ENCODE measurements around the gene UGT1A5. TPM values are rescaled to one million over a fixed set of nuclear protein-coding genes. Genes with fewer than 3 reads are reported as not detected.

The UGT1A5 gene
- total and polyA plus RNA-seq, 2 of the 8 experiments (the other 6 are each of a cell fraction or from before 2014, with no cell fraction given), result not detected

DNA sequence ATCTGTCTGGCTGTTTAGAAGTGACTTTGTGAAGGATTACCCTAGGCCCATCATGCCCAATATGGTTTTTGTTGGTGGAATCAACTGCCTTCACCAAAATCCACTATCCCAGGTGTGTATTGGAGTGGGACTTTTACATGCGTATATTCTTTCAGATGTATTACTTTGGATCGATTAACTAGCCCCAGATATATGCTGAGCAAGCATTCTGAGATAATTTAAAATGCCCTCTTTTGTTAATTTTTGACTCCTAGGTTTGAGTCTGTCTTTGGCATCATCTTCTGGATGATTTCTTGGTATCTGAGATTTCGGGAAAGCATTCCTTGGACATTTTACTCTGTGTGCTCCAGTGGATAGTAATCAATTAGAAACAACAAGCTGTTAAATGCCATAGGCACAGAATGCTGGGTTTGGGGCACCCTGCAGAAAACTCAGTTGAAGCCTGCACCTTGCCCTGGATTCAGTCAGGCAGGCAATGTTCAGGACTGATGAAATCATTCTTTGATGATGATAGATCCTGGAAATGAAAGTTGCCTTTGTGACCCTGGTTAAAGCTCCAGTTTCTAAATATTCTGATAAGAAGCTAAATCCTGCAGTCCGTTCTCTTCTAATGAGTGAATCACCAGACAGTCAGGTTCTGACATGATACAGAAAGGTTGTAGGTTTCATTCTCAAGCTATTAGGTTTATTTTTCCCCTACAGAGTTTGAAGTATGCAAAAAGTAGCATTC lies 48.5 kb downstream of the UGT1A5 start (continued):
- TF ChIP-seq, protein P1, sequence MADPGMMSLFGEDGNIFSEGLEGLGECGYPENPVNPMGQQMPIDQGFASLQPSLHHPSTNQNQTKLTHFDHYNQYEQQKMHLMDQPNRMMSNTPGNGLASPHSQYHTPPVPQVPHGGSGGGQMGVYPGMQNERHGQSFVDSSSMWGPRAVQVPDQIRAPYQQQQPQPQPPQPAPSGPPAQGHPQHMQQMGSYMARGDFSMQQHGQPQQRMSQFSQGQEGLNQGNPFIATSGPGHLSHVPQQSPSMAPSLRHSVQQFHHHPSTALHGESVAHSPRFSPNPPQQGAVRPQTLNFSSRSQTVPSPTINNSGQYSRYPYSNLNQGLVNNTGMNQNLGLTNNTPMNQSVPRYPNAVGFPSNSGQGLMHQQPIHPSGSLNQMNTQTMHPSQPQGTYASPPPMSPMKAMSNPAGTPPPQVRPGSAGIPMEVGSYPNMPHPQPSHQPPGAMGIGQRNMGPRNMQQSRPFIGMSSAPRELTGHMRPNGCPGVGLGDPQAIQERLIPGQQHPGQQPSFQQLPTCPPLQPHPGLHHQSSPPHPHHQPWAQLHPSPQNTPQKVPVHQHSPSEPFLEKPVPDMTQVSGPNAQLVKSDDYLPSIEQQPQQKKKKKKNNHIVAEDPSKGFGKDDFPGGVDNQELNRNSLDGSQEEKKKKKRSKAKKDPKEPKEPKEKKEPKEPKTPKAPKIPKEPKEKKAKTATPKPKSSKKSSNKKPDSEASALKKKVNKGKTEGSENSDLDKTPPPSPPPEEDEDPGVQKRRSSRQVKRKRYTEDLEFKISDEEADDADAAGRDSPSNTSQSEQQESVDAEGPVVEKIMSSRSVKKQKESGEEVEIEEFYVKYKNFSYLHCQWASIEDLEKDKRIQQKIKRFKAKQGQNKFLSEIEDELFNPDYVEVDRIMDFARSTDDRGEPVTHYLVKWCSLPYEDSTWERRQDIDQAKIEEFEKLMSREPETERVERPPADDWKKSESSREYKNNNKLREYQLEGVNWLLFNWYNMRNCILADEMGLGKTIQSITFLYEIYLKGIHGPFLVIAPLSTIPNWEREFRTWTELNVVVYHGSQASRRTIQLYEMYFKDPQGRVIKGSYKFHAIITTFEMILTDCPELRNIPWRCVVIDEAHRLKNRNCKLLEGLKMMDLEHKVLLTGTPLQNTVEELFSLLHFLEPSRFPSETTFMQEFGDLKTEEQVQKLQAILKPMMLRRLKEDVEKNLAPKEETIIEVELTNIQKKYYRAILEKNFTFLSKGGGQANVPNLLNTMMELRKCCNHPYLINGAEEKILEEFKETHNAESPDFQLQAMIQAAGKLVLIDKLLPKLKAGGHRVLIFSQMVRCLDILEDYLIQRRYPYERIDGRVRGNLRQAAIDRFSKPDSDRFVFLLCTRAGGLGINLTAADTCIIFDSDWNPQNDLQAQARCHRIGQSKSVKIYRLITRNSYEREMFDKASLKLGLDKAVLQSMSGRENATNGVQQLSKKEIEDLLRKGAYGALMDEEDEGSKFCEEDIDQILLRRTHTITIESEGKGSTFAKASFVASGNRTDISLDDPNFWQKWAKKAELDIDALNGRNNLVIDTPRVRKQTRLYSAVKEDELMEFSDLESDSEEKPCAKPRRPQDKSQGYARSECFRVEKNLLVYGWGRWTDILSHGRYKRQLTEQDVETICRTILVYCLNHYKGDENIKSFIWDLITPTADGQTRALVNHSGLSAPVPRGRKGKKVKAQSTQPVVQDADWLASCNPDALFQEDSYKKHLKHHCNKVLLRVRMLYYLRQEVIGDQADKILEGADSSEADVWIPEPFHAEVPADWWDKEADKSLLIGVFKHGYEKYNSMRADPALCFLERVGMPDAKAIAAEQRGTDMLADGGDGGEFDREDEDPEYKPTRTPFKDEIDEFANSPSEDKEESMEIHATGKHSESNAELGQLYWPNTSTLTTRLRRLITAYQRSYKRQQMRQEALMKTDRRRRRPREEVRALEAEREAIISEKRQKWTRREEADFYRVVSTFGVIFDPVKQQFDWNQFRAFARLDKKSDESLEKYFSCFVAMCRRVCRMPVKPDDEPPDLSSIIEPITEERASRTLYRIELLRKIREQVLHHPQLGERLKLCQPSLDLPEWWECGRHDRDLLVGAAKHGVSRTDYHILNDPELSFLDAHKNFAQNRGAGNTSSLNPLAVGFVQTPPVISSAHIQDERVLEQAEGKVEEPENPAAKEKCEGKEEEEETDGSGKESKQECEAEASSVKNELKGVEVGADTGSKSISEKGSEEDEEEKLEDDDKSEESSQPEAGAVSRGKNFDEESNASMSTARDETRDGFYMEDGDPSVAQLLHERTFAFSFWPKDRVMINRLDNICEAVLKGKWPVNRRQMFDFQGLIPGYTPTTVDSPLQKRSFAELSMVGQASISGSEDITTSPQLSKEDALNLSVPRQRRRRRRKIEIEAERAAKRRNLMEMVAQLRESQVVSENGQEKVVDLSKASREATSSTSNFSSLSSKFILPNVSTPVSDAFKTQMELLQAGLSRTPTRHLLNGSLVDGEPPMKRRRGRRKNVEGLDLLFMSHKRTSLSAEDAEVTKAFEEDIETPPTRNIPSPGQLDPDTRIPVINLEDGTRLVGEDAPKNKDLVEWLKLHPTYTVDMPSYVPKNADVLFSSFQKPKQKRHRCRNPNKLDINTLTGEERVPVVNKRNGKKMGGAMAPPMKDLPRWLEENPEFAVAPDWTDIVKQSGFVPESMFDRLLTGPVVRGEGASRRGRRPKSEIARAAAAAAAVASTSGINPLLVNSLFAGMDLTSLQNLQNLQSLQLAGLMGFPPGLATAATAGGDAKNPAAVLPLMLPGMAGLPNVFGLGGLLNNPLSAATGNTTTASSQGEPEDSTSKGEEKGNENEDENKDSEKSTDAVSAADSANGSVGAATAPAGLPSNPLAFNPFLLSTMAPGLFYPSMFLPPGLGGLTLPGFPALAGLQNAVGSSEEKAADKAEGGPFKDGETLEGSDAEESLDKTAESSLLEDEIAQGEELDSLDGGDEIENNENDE (IDR thresholded peaks at IDR 0.05; ENCODE audit: insufficient replicate concordance, low read length), result no peak
- TF ChIP-seq JUN (IDR thresholded peaks at IDR 0.05; ENCODE audit: low read depth, low read length), result no peak
- no peak for TF ChIP-seq SP1 (IDR thresholded peaks at IDR 0.05; ENCODE audit: low read depth, low read length)
- TF ChIP-seq RBBP5 (IDR thresholded peaks at IDR 0.05; ENCODE audit: borderline replicate concordance, low read depth, low read length), result no peak
- TF ChIP-seq HDAC2 (IDR thresholded peaks at IDR 0.05; ENCODE audit: borderline replicate concordance in 1 of 2, low read depth in 2 of 2, low read length in 2 of 2), result no peak
- TF ChIP-seq ASH2L (IDR thresholded peaks at IDR 0.05; ENCODE audit: low read length), result no peak
- TF ChIP-seq RAD21 (IDR thresholded peaks at IDR 0.05 in 1 of 2, conservative IDR thresholded peaks at IDR 0.05 in 1 of 2; ENCODE audit: low read depth in 2 of 2, low read length in 2 of 2), result no peak
- TF ChIP-seq KDM5A (IDR thresholded peaks at IDR 0.05; ENCODE audit: low read length), result no peak
- no peak for TF ChIP-seq YY1 (IDR thresholded peaks at IDR 0.05; ENCODE audit: low read depth, low read length)
- no peak for TF ChIP-seq EP300 (IDR thresholded peaks at IDR 0.05; ENCODE audit: borderline replicate concordance in 1 of 2, low read depth in 2 of 2, low read length in 2 of 2)

Measured in H1 (cell line).